A549 (cell line): ENCODE data around the gene FAM83G.

Experiments
- CHD2 ChIP-seq: fragments of 150-350 bp; IDR thresholded peaks from 2 replicates; pipeline ENCODE4 v1.6.1; 2014; ENCODE audit warnings: low read length; ENCODE audit not compliant: partially characterized antibody
- EP300 ChIP-seq, 2 experiments: fragments of >200 bp; sonication (Bioruptor Twin); formaldehyde crosslinking; IDR thresholded peaks; 2 replicates in 1 of 2; 3 replicates in 1 of 2; pipeline ENCODE4 v1.6.1; 2016 to 2017
- JUN ChIP-seq, 2 experiments: fragments of >200 bp; sonication (Bioruptor Twin); formaldehyde crosslinking; IDR thresholded peaks; 2 replicates in 1 of 2; 3 replicates in 1 of 2; pipeline ENCODE4 v1.6.1; 2016 to 2017
- MAFK ChIP-seq: fragments of 450-650 bp; IDR thresholded peaks from 2 replicates; pipeline ENCODE4 v1.6.1; 2014; ENCODE audit not compliant: partially characterized antibody
- MYC ChIP-seq: IDR thresholded peaks from 2 replicates; pipeline ENCODE4 v1.6.1; 2012; ENCODE audit warnings: mild to moderate bottlenecking, inconsistent platforms, low read length, improper control_type of control experiment, borderline replicate concordance
- POLR2A ChIP-seq: IDR thresholded peaks from 2 replicates; pipeline ENCODE4 v1.6.1; 2012; ENCODE audit warnings: mild to moderate bottlenecking, low read length
- RARB ChIP-seq: fragments of 250-450 bp; sonication (Bioruptor Pico); IDR thresholded peaks from 2 replicates; pipeline ENCODE4 v1.8.0; 2021; ENCODE audit warnings: mild to moderate bottlenecking, moderate library complexity
- TF ChIP-seq, protein P1 (sequence below): fragments of >200 bp; sonication (Bioruptor Twin); formaldehyde crosslinking; IDR thresholded peaks from 3 replicates; pipeline ENCODE4 v1.5.1; 2016
- TF ChIP-seq, protein P2 (sequence below): fragments of 450-650 bp; IDR thresholded peaks from 2 replicates; pipeline ENCODE4 v1.6.1; 2014; ENCODE audit warnings: antibody characterized with exemption

DNA sequence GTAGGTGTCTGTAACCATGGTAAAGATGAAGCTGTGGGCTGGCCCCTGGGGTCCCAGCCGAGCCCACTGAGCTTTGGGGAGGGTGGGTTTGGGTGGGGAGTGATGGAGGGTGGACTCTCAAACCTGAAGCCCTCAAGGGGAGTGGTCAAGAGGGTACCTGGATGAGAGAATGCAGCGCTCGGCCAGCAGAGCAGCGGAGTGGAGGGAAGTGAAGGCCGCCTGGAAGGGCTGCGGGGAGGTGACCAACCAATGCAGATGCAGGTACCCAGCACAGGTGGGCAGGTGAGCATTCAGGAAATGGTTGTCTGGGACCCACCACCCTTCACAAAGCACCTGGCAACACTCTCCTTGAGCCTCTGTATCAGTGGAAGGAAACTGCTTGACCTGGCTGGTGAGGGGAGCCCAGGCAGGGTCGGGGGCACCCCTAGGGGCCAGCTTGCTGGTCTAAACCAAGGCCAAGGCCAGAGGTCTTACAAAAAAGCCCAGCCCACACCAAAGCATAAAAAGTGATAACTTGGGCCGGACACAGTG is 56.0 kb downstream of the FAM83G start:
- TF ChIP-seq JUN (IDR thresholded peaks at IDR 0.05) (no peak), RARB (CRISPR knock-in tag) (no peak), POLR2A (no peak), MYC (no peak), EP300 (IDR thresholded peaks at IDR 0.05) (no peak), MAFK (no peak), CHD2 (no peak)
- TF ChIP-seq, protein P1, sequence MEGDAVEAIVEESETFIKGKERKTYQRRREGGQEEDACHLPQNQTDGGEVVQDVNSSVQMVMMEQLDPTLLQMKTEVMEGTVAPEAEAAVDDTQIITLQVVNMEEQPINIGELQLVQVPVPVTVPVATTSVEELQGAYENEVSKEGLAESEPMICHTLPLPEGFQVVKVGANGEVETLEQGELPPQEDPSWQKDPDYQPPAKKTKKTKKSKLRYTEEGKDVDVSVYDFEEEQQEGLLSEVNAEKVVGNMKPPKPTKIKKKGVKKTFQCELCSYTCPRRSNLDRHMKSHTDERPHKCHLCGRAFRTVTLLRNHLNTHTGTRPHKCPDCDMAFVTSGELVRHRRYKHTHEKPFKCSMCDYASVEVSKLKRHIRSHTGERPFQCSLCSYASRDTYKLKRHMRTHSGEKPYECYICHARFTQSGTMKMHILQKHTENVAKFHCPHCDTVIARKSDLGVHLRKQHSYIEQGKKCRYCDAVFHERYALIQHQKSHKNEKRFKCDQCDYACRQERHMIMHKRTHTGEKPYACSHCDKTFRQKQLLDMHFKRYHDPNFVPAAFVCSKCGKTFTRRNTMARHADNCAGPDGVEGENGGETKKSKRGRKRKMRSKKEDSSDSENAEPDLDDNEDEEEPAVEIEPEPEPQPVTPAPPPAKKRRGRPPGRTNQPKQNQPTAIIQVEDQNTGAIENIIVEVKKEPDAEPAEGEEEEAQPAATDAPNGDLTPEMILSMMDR: no peak
- TF ChIP-seq, protein P2, sequence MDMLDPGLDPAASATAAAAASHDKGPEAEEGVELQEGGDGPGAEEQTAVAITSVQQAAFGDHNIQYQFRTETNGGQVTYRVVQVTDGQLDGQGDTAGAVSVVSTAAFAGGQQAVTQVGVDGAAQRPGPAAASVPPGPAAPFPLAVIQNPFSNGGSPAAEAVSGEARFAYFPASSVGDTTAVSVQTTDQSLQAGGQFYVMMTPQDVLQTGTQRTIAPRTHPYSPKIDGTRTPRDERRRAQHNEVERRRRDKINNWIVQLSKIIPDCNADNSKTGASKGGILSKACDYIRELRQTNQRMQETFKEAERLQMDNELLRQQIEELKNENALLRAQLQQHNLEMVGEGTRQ: no peak
